Liver (tissue), 9 donors: ENCODE measurements around the gene CAMK1G. TPM values are rescaled to one million over a fixed set of nuclear protein-coding genes. Genes with fewer than 3 reads are reported as not detected.

Experiments used
- DNase-seq: peaks from one replicate; pipeline ENCODE4 v3.0.0-alpha.2; 2017; ENCODE audit warnings: low spot score
- H3K27ac ChIP-seq, 2 donors: one replicate each; pipeline ENCODE4 v1.7.0; 2013; ENCODE audit warnings: inconsistent platforms in 2 of 2, low read length in 2 of 2, control low read depth in 1 of 2, low read depth in 1 of 2, mild to moderate bottlenecking in 1 of 2
- H3K27me3 ChIP-seq, 4 donors: one replicate each; pipeline versions ENCODE4 v1.6.1 to v1.7.0; 2013; ENCODE audit warnings: low read length in 3 of 4, inconsistent platforms in 1 of 4, mild to moderate bottlenecking in 1 of 4, moderate library complexity in 1 of 4; ENCODE audit not compliant: control insufficient read depth in 4 of 4, insufficient read depth in 4 of 4
- H3K36me3 ChIP-seq, 4 donors: one replicate each; pipeline versions ENCODE4 v1.6.1 to v1.7.0; 2013; ENCODE audit warnings: low read length in 3 of 4, mild to moderate bottlenecking in 3 of 4, low read depth in 1 of 4, moderate library complexity in 1 of 4; ENCODE audit not compliant: control insufficient read depth in 4 of 4, insufficient read depth in 3 of 4
- H3K4me1 ChIP-seq, 4 donors: one replicate each; pipeline versions ENCODE4 v1.6.1 to v1.7.0; 2013; ENCODE audit warnings: low read length in 3 of 4, mild to moderate bottlenecking in 3 of 4, moderate library complexity in 1 of 4; ENCODE audit not compliant: control insufficient read depth in 4 of 4, insufficient read depth in 4 of 4
- H3K4me3 ChIP-seq, 3 donors: one replicate each; pipeline versions ENCODE4 v1.6.1 to v1.7.0; 2013; ENCODE audit warnings: low read length in 3 of 3, control low read depth in 1 of 3, low read depth in 1 of 3, mild to moderate bottlenecking in 1 of 3
- H3K9ac ChIP-seq, 2 donors: one replicate each; pipeline ENCODE4 v1.7.0; 2013; ENCODE audit warnings: low read length in 2 of 2, mild to moderate bottlenecking in 2 of 2, moderate library complexity in 2 of 2, control low read depth in 1 of 2, low read depth in 1 of 2
- H3K9me3 ChIP-seq, 4 donors: one replicate each; pipeline versions ENCODE4 v1.6.1 to v1.7.0; 2013; ENCODE audit warnings: low read length in 3 of 4; ENCODE audit not compliant: control insufficient read depth in 4 of 4
- ATF3 ChIP-seq: IDR thresholded peaks from 2 replicates; pipeline ENCODE4 v1.6.1; 2016; ENCODE audit warnings: antibody characterized with exemption
- CTCF ChIP-seq: fragments of 150-350 bp; IDR thresholded peaks from 2 replicates; pipeline ENCODE4 v1.5.1; 2017; ENCODE audit warnings: improper control_type of control experiment, low read depth, low read length; ENCODE audit not compliant: missing input control
- EGR1 ChIP-seq, 2 donors: IDR thresholded peaks; 2 replicates each; pipeline ENCODE4 v1.6.1; 2016 to 2018; ENCODE audit warnings: antibody characterized with exemption in 2 of 2, low read depth in 2 of 2
- FOXA1 ChIP-seq: IDR thresholded peaks from 2 replicates; pipeline ENCODE4 v1.6.1; 2016; ENCODE audit warnings: antibody characterized with exemption
- FOXA2 ChIP-seq: IDR thresholded peaks from 2 replicates; pipeline ENCODE4 v1.6.1; 2016; ENCODE audit warnings: antibody characterized with exemption
- HNF4A ChIP-seq, 2 donors: conservative IDR thresholded peaks; 2 replicates each; pipeline ENCODE4 v1.6.1; 2016; ENCODE audit warnings: antibody characterized with exemption in 2 of 2, mild to moderate bottlenecking in 2 of 2
- HNF4G ChIP-seq: IDR thresholded peaks from 2 replicates; pipeline ENCODE4 v1.6.1; 2016; ENCODE audit warnings: antibody characterized with exemption
- JUND ChIP-seq, 2 donors: IDR thresholded peaks; 2 replicates each; pipeline ENCODE4 v1.6.1; 2016; ENCODE audit warnings: antibody characterized with exemption in 2 of 2
- MAX ChIP-seq: IDR thresholded peaks from 2 replicates; pipeline ENCODE4 v1.6.1; 2016; ENCODE audit warnings: antibody characterized with exemption
- NR2F2 ChIP-seq: IDR thresholded peaks from 2 replicates; pipeline ENCODE4 v1.6.1; 2016; ENCODE audit warnings: antibody characterized with exemption
- RAD21 ChIP-seq, 2 donors: IDR thresholded peaks; 2 replicates each; pipeline ENCODE4 v1.6.1; 2016; ENCODE audit warnings: antibody characterized with exemption in 2 of 2, mild to moderate bottlenecking in 2 of 2
- REST ChIP-seq: IDR thresholded peaks from 2 replicates; pipeline ENCODE4 v1.6.1; 2016; ENCODE audit warnings: antibody characterized with exemption, mild to moderate bottlenecking
- RXRA ChIP-seq, 2 donors: IDR thresholded peaks; 2 replicates each; pipeline ENCODE4 v1.6.1; 2017 to 2018; ENCODE audit warnings: antibody characterized with exemption in 2 of 2, mild to moderate bottlenecking in 1 of 2
- SP1 ChIP-seq: IDR thresholded peaks from 2 replicates; pipeline ENCODE4 v1.6.1; 2018; ENCODE audit warnings: antibody characterized with exemption, mild to moderate bottlenecking
- TAF1 ChIP-seq: conservative IDR thresholded peaks from 2 replicates; pipeline ENCODE4 v1.6.1; 2016; ENCODE audit warnings: antibody characterized with exemption, mild to moderate bottlenecking
- YY1 ChIP-seq: IDR thresholded peaks from 2 replicates; pipeline ENCODE4 v1.6.1; 2016; ENCODE audit warnings: antibody characterized with exemption, mild to moderate bottlenecking
- ZBTB33 ChIP-seq: IDR thresholded peaks from 2 replicates; pipeline ENCODE4 v1.6.1; 2016; ENCODE audit warnings: antibody characterized with exemption
- WGBS: extraction: QIAGEN DNeasy Blood & Tissue Kit; methylation state at CpG from one replicate; pipeline ENCODE4 v1.1.7; 2013; 5-methylcytosine and 5-hydroxymethylcytosine counted together
- polyA plus RNA-seq, 2 donors: library from polyadenylated mRNA; stranded (reverse) in 1 of 2; unstranded in 1 of 2; fragments of 200-250 nt in 1 of 2; fragments of >200 nt in 1 of 2; fragmentation: Nextera tagmentation in 1 of 2; extraction: Ambion mirVana in 1 of 2; gene quantifications; one replicate each; pipeline versions ENCODE4 v1.2.1 to v1.2.3, GENCODE V29; 2013 to 2015
- total RNA-seq, 2 donors: library from RNA; depleted of rRNA; stranded (reverse); fragments of >200 nt; gene quantifications; one replicate each; pipeline ENCODE4 v1.2.3, GENCODE V29; 2014
- donor health status: healthy.
- donor health status: healthy.
- donor health status: healthy.
- donor health status: healthy.
- donor health status: healthy.

The CAMK1G gene
- total and polyA plus RNA-seq, 4 donors = 0.03 to 0.25 (median 0.14) TPM; not detected in 1

GRCh38 chr1:209595028-209595427 is 11.5 kb downstream of the CAMK1G start:
- H3K27ac ChIP-seq = no peak overlapping the region
- H3K27me3 ChIP-seq = no peaks in the 10 kb centered on the region
- no peak overlapping the region for H3K4me3 ChIP-seq
- 81% methylated on average over 9 of the region's 9 CpGs for WGBS
- TF ChIP-seq RXRA (IDR thresholded peaks at IDR 0.05) (no peak), NR2F2 (no peak), REST (no peak), YY1 (no peak), FOXA2 (no peak), HNF4A (conservative IDR thresholded peaks at IDR 0.05) (no peak), JUND (IDR thresholded peaks at IDR 0.05) (no peak), ZBTB33 (no peak), EGR1 (IDR thresholded peaks at IDR 0.05; ENCODE audit: low read depth in 2 of 2) (no peak), CTCF (no peak), TAF1 (no peak), RAD21 (IDR thresholded peaks at IDR 0.05) (no peak)
- H3K9ac ChIP-seq = no peak overlapping the region
- DNase-seq = no peak
- no peaks in the 10 kb centered on the region for H3K9me3 ChIP-seq
- H3K36me3 ChIP-seq = no peaks in the 10 kb centered on the region
- no peaks in the 10 kb centered on the region for H3K4me1 ChIP-seq

GRCh38 chr1:209595599-209596285 is 12.2 kb downstream of the CAMK1G start:
- H3K4me1 ChIP-seq = no peaks in the 10 kb centered on the region
- DNase-seq = no peak
- no peaks in the 10 kb centered on the region for H3K27me3 ChIP-seq
- 78% methylated on average over 10 of the region's 10 CpGs for WGBS
- no peaks in the 10 kb centered on the region for H3K36me3 ChIP-seq
- H3K9me3 ChIP-seq = no peaks in the 10 kb centered on the region
- no peak overlapping the region for H3K4me3 ChIP-seq
- H3K27ac ChIP-seq = no peak overlapping the region
- no peak overlapping the region for H3K9ac ChIP-seq
- TF ChIP-seq RAD21 (IDR thresholded peaks at IDR 0.05) (no peak), REST (no peak), YY1 (no peak), TAF1 (no peak), HNF4A (conservative IDR thresholded peaks at IDR 0.05) (no peak), FOXA1 (no peak), ATF3 (no peak), SP1 (no peak), MAX (no peak), CTCF (no peak), RXRA (IDR thresholded peaks at IDR 0.05) (no peak), HNF4G (no peak)
